Natural killer cell (primary cell): ENCODE results near the gene TASOR2. TPM values are rescaled to one million over a fixed set of nuclear protein-coding genes. Genes with fewer than 3 reads are reported as not detected.
A peak's percentile ranks its signal among the peaks of the same experiment; 100 is the strongest.

Source experiments
- ATAC-seq, 3 donors: fragments of 150-1000 bp in 2 of 3; fragments of 200-7000 bp in 1 of 3; cut with Tn5 transposase; 1 replicate in 1 of 3; 2 replicates in 2 of 3; pipeline ENCODE4 v1.10.0; 2021; ENCODE audit warnings: mild to moderate bottlenecking in 2 of 3, moderate library complexity in 2 of 3
- DNase-seq, 2 donors: peaks; one replicate each; pipeline versions ENCODE4 v3.0.0 to v3.0.0-alpha.2; 2013 to 2021; ENCODE audit warnings: mixed read lengths in 1 of 2
- H3K27ac ChIP-seq: one replicate; pipeline ENCODE4 v1.5.1; 2013; ENCODE audit warnings: mild to moderate bottlenecking, low read length
- H3K27me3 ChIP-seq: one replicate; pipeline ENCODE4 v1.6.1; 2013; ENCODE audit warnings: low read length; ENCODE audit not compliant: control insufficient read depth, insufficient read depth
- H3K36me3 ChIP-seq: one replicate; pipeline ENCODE4 v1.6.1; 2013; ENCODE audit warnings: low read length; ENCODE audit not compliant: control insufficient read depth, insufficient read depth
- H3K4me1 ChIP-seq: one replicate; pipeline ENCODE4 v1.6.1; 2013; ENCODE audit warnings: low read length; ENCODE audit not compliant: control insufficient read depth, insufficient read depth
- H3K4me3 ChIP-seq: one replicate; pipeline ENCODE4 v1.5.1; 2013; ENCODE audit warnings: low read length
- H3K9me3 ChIP-seq: one replicate; pipeline ENCODE4 v1.6.1; 2013; ENCODE audit warnings: low read length; ENCODE audit not compliant: control insufficient read depth, insufficient read depth
- H3K27ac Mint-ChIP-seq, 2 donors: one replicate each; pipeline ENCODE4 v1.8.0; 2022; ENCODE audit warnings: mild to moderate bottlenecking in 2 of 2, mixed read lengths in 2 of 2, moderate library complexity in 1 of 2
- H3K27me3 Mint-ChIP-seq, 2 donors: one replicate each; pipeline ENCODE4 v1.8.0; 2022; ENCODE audit warnings: low read depth in 2 of 2, mixed read lengths in 2 of 2
- H3K36me3 Mint-ChIP-seq: one replicate; pipeline ENCODE4 v1.8.0; 2022; ENCODE audit warnings: mixed read lengths
- H3K4me1 Mint-ChIP-seq, 2 donors: one replicate each; pipeline ENCODE4 v1.8.0; 2022; ENCODE audit warnings: mixed read lengths in 2 of 2
- H3K4me3 Mint-ChIP-seq: one replicate; pipeline ENCODE4 v1.8.0; 2022; ENCODE audit warnings: mild to moderate bottlenecking, moderate library complexity, mixed read lengths
- H3K9me3 Mint-ChIP-seq, 2 donors: one replicate each; pipeline ENCODE4 v1.8.0; 2022; ENCODE audit warnings: mixed read lengths in 2 of 2
- CTCF ChIP-seq: fragments of 200-600 bp; IDR thresholded peaks from one replicate; pipeline ENCODE4 v1.8.0; 2022; ENCODE audit warnings: antibody characterized with exemption
- WGBS: methylation state at CpG from one replicate; pipeline ENCODE4 v1.1.7; 2013; ENCODE audit warnings: missing lambda C conversion rate; ENCODE audit not compliant: insufficient coverage; 5-methylcytosine and 5-hydroxymethylcytosine counted together
- intact Hi-C: fragments of 100-400 bp; cut with micrococcal nuclease; formaldehyde crosslinking; loops from one replicate; pipeline ENCODE4 v1.14.2; 2022
- total RNA-seq, 4 donors: library from RNA; stranded (reverse); fragments of 120-200 nt in 1 of 4; gene quantifications; one replicate each; pipeline versions ENCODE4 v1.2.3 to v1.2.4, GENCODE V29; 2013 to 2022

TASOR2 gene
- total RNA-seq, 3 donors from 2014 or later (not counting 1 experiment from before 2014, with no cell fraction given), result 64.4 to 88.7 (median 66.4) TPM

GRCh38 chr10:5662708-5663579 is 21.7 kb upstream of the TASOR2 start:
- H3K4me3 ChIP-seq, result no peak overlapping the region
- H3K27ac ChIP-seq, result no peak overlapping the region
- Mint-ChIP-seq H3K36me3 (no peaks in the 10 kb centered on the region), H3K27me3 (peaks cover 5 to 24% of the 10 kb centered on the region in 2 donors), H3K4me3 (no peak overlapping the region), H3K9me3 (no peaks in the 10 kb centered on the region), H3K4me1 (peaks cover 9 to 20% of the 10 kb centered on the region in 2 donors), H3K27ac (no peak overlapping the region)
- WGBS, result 77% methylated on average over 9 of the region's 9 CpGs
- intact Hi-C loops, result no loop called here
- DNase-seq (no peak), ATAC-seq (no peak)
- no peaks in the 10 kb centered on the region for H3K9me3 ChIP-seq
- H3K4me1 ChIP-seq, result peaks cover 16% of the 10 kb centered on the region
- TF ChIP-seq CTCF, result no peak
- H3K27me3 ChIP-seq, result no peaks in the 10 kb centered on the region
- no peaks in the 10 kb centered on the region for H3K36me3 ChIP-seq

- no peak overlapping the region for H3K27ac ChIP-seq
- DNase-seq (no peak), ATAC-seq (no peak)
- Mint-ChIP-seq H3K4me3 (peak overlapping the region; percentile 14), H3K4me1 (peaks cover 9 to 20% of the 10 kb centered on the region in 2 donors), H3K36me3 (no peaks in the 10 kb centered on the region), H3K9me3 (no peaks in the 10 kb centered on the region), H3K27me3 (peaks cover 8 to 25% of the 10 kb centered on the region in 2 donors), H3K27ac (no peak overlapping the region)
- H3K27me3 ChIP-seq, result no peaks in the 10 kb centered on the region
- intact Hi-C loops, result no loop called here
- no peak for TF ChIP-seq CTCF
- 97% methylated on average over 11 of the region's 12 CpGs for WGBS
- no peaks in the 10 kb centered on the region for H3K9me3 ChIP-seq
- no peaks in the 10 kb centered on the region for H3K36me3 ChIP-seq
- no peak overlapping the region for H3K4me3 ChIP-seq
- peaks cover 16% of the 10 kb centered on the region for H3K4me1 ChIP-seq
Observed at GRCh38 chr10:5663692-5664427, 20.8 kb upstream of the TASOR2 start.

GRCh38 chr10:5665373-5666007 is 19.1 kb upstream of the TASOR2 start:
- intact Hi-C loops, result no loop called here
- peaks cover 9 to 12% of the 10 kb centered on the region in 2 donors for H3K4me1 Mint-ChIP-seq
- H3K4me3 ChIP-seq, result peak overlapping the region; percentile 56
- H3K36me3 ChIP-seq, result no peaks in the 10 kb centered on the region
- no peak for TF ChIP-seq CTCF
- no peak overlapping the region for H3K27ac Mint-ChIP-seq
- peaks cover 11% of the 10 kb centered on the region for H3K4me1 ChIP-seq
- H3K9me3 Mint-ChIP-seq, result no peaks in the 10 kb centered on the region
- H3K27me3 ChIP-seq, result no peaks in the 10 kb centered on the region
- WGBS, result 33% methylated on average over 9 of the region's 9 CpGs
- DNase-seq (peak in 1 of 2 donors; percentile 15), ATAC-seq (no peak)
- H3K27ac ChIP-seq, result no peak overlapping the region
- peaks cover 8 to 22% of the 10 kb centered on the region in 2 donors for H3K27me3 Mint-ChIP-seq
- H3K4me3 Mint-ChIP-seq, result peak overlapping the region; percentile 80
- H3K36me3 Mint-ChIP-seq, result no peaks in the 10 kb centered on the region
- H3K9me3 ChIP-seq, result no peaks in the 10 kb centered on the region
